HEK293T (cell line): Measurements from ENCODE around the gene TBC1D22A.

Experiments used
- CTCF ChIA-PET: fragments of 350-600 bp; formaldehyde crosslinking; extraction: SDS; loops from one replicate; lab custom pipeline; 2021; ENCODE audit warnings: antibody characterized with exemption, inconsistent platforms; lab: Yijun Ruan, JAX
- POLR2A ChIA-PET: fragments of 350-600 bp; formaldehyde crosslinking; extraction: SDS; loops from one replicate; lab custom pipeline; 2020; ENCODE audit warnings: antibody characterized with exemption, inconsistent platforms; lab: Yijun Ruan, JAX
- DNase-seq: peaks from one replicate; pipeline ENCODE4 v3.0.0; 2012; ENCODE audit warnings: mixed read lengths; ENCODE audit errors: extremely low spot score
- ARNT ChIP-seq: fragments of 450-650 bp; IDR thresholded peaks from 2 replicates; pipeline ENCODE4 v1.6.1; 2017; ENCODE audit warnings: mild to moderate bottlenecking
- BHLHE40 ChIP-seq: fragments of 450-650 bp; IDR thresholded peaks from 2 replicates; pipeline ENCODE4 v1.6.1; 2016; ENCODE audit warnings: mild to moderate bottlenecking, moderate library complexity, borderline replicate concordance
- CTBP1 ChIP-seq: fragments of 450-650 bp; IDR thresholded peaks from 2 replicates; pipeline ENCODE4 v1.6.1; 2016; ENCODE audit warnings: borderline replicate concordance
- ELF4 ChIP-seq: fragments of 450-650 bp; IDR thresholded peaks from 2 replicates; pipeline ENCODE4 v1.6.1; 2017; ENCODE audit warnings: antibody characterized with exemption
- FOXA1 ChIP-seq: fragments of 450-650 bp; IDR thresholded peaks from 2 replicates; pipeline ENCODE4 v1.6.1; 2016; ENCODE audit warnings: mild to moderate bottlenecking
- FOXK2 ChIP-seq: fragments of 450-650 bp; IDR thresholded peaks from 2 replicates; pipeline ENCODE4 v1.6.1; 2016; ENCODE audit warnings: mild to moderate bottlenecking
- FOXM1 ChIP-seq: fragments of 450-650 bp; IDR thresholded peaks from 2 replicates; pipeline ENCODE4 v1.6.1; 2017; ENCODE audit warnings: mild to moderate bottlenecking, borderline replicate concordance
- HDGF ChIP-seq: fragments of 450-650 bp; IDR thresholded peaks from 2 replicates; pipeline ENCODE4 v1.6.1; 2017; ENCODE audit warnings: antibody characterized with exemption, borderline replicate concordance
- L3MBTL2 ChIP-seq: fragments of 450-650 bp; conservative IDR thresholded peaks from 2 replicates; pipeline ENCODE4 v1.6.1; 2016; ENCODE audit warnings: mild to moderate bottlenecking
- LEF1 ChIP-seq: fragments of 450-650 bp; IDR thresholded peaks from 2 replicates; pipeline ENCODE4 v1.6.1; 2017; ENCODE audit warnings: mild to moderate bottlenecking, borderline replicate concordance
- NFRKB ChIP-seq: fragments of 450-650 bp; IDR thresholded peaks from 2 replicates; pipeline ENCODE4 v1.6.1; 2016; ENCODE audit warnings: mild to moderate bottlenecking, moderate library complexity
- SP1 ChIP-seq: fragments of 450-650 bp; IDR thresholded peaks from 2 replicates; pipeline ENCODE4 v1.6.1; 2017
- SUZ12 ChIP-seq: fragments of 450-650 bp; IDR thresholded peaks from 2 replicates; pipeline ENCODE4 v1.6.1; 2016; ENCODE audit warnings: mild to moderate bottlenecking
- TARDBP ChIP-seq: fragments of 450-650 bp; IDR thresholded peaks from 2 replicates; pipeline ENCODE4 v1.6.1; 2016
- ZNF384 ChIP-seq: fragments of 450-650 bp; IDR thresholded peaks from 2 replicates; pipeline ENCODE4 v1.6.1; 2016
- TF ChIP-seq, protein P1 (sequence below): fragments of 450-650 bp; IDR thresholded peaks from 2 replicates; pipeline ENCODE4 v1.6.1; 2016

TBC1D22A gene

DNA sequence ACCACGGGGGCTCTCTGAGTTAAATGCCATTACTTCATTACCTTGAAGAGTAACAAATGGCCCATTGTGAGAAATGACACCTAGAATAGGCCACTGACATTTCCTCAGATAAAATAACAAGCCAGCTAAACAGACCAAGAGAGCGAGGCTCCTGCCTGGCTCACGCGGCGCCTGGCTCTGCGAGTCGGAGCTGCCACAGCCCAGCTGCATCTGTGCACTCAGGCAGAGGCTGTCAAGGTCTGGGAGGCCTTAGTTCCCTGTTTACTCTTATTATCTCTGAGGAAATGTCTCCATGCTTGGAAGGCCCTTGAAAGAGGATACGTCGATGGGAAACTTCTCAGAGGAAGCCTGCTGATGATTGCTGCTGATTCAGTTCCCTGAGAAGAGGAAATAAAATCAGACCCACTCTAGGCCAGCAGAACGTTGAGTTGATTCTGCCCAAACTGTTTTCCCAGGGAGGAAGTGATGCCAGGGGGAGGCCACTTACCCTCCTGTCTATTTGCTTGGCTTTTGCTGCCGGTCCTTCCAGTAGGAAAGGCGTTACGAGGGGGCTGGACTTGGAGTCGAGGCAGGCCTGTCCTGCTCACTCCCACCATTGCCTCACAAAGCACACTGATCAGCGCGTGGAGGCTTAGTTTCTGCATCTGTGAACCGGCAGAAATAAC is 208.8 kb downstream of the TBC1D22A start:
- CTCF ChIA-PET, result no interaction called here
- POLR2A ChIA-PET, result no interaction called here
- no peak for DNase-seq
- TF ChIP-seq, protein P1, sequence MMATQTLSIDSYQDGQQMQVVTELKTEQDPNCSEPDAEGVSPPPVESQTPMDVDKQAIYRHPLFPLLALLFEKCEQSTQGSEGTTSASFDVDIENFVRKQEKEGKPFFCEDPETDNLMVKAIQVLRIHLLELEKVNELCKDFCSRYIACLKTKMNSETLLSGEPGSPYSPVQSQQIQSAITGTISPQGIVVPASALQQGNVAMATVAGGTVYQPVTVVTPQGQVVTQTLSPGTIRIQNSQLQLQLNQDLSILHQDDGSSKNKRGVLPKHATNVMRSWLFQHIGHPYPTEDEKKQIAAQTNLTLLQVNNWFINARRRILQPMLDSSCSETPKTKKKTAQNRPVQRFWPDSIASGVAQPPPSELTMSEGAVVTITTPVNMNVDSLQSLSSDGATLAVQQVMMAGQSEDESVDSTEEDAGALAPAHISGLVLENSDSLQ, result no peak
- TF ChIP-seq CTBP1 (no peak), HDGF (no peak), TARDBP (no peak), FOXM1 (no peak), FOXA1 (no peak)

DNA sequence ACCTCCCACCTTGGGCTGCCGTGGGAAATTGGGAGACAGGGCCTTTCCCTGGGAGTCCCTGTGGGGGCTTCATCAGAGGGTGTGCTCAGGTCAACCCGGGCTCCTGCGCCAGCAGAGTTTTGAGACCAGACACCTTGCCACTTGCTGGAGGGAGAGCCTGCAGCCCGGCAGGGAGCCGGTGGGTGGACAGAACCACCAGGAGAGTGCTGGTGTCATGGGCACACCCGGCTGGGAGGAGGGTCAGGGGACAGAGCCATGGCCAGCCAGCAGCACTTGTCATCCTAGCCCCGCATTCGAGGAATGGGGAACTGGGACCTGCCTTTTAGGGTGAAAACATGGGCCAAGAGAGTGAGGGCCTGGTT is 209.3 kb downstream of the TBC1D22A start:
- no peak for TF ChIP-seq LEF1
- TF ChIP-seq, protein P1, result no peak
- TF ChIP-seq CTBP1, result no peak
- TF ChIP-seq NFRKB, result no peak
- no peak for TF ChIP-seq TARDBP
- no peak for TF ChIP-seq SP1
- DNase-seq, result no peak
- POLR2A ChIA-PET, result no interaction called here
- CTCF ChIA-PET, result no interaction called here

DNA sequence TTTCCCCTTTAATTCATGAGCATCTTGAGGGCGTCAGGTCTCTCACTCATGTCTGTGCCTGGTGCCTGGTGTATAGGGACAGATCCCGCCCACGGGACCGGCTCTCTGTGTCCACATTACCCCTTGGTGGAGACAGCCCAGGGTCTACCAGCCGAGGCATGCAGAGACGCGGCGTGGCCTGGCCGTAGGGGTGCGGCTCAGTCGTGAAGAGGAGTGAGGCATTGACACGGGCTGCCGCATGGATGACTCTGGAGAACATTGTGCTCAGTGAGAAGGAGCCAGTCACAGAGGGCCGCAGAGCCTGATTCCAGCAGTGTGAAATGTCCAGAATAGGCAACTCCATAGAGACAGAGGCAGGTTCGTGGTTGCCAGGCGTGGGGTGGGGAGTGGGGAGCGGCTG is 209.8 kb downstream of the TBC1D22A start:
- DNase-seq, result no peak
- POLR2A ChIA-PET, result no interaction called here
- TF ChIP-seq LEF1 (no peak), TARDBP (no peak), FOXK2 (no peak), ZNF384 (no peak), ELF4 (no peak), SP1 (no peak), HDGF (no peak), CTBP1 (no peak), ARNT (no peak), NFRKB (no peak), FOXA1 (no peak), L3MBTL2 (no peak), BHLHE40 (no peak), SUZ12 (no peak), FOXM1 (no peak)
- TF ChIP-seq, protein P1, result no peak

DNA sequence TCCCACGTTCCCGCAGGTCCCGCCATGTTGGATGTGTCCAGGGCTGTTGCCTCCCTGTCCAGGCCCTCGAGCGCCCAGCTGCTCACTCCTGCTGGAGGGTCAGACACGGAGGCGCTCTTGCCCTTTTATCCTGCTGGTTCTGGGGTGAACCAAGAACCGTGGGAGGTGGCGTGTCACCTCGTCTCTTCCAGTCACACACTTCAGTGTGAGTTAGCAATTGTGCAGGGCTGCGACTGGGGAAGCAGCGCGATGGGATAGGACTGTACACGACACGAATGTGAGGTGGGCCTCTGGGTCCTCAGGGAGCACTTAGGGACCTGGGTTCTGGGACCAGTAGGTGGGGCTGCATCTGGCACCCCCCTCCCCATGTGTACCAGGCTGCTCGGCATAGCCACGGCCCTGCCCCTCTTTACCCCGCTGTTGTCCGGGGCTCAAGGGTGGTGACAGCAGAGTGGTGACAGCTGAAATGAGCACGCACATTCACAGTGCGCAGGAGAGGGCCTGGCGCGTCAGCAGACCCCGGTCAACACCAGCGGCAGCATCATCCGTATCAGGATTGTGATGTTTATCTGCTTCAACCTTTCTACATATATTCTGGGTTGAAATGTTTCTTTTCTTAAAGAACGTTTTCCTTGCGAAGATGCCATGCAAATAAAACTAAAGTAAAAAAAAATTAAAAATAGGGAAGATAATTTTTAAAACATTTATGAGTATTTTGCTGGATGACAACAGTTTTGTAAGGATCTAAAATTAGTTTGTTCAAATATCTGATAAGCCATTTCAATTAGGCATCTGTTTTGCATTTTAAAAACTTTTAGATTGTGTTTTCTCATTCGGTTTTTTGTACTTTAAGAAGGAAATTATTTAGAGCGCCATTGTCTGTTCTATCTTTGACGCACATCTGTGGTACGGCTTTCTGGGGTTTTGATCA is 210.7 kb downstream of the TBC1D22A start:
- CTCF ChIA-PET, result no interaction called here
- TF ChIP-seq BHLHE40 (no peak), FOXA1 (no peak), SUZ12 (no peak), TARDBP (no peak), NFRKB (no peak), ARNT (no peak), ZNF384 (no peak), L3MBTL2 (no peak), HDGF (no peak), FOXM1 (no peak)
- TF ChIP-seq, protein P1, result no peak
- POLR2A ChIA-PET, result no interaction called here
- DNase-seq, result no peak

More for the DNA sequence above, 209.8 kb downstream of the TBC1D22A start:
- CTCF ChIA-PET, result no interaction called here

DNA sequence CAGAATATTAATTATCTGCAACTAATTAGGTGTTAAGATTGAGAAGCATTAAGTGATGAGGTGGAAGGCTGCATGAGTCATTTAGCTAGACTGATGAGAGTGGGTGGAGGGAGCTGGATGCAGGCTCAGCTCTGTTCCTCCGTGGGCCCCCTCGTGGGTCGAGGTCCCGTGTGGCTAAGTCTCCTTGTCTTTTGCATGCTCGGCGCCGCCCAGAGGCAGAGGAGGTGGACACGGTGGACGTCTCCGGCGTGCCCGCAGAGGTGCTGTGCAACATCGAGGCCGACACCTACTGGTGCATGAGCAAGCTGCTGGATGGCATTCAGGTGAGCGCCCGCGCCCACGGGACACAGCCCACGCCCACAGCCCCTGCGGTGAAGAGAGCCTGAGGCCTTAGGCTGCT is 211.6 kb downstream of the TBC1D22A start:
- TF ChIP-seq, protein P1, result no peak
- TF ChIP-seq NFRKB (no peak), FOXA1 (no peak), FOXM1 (no peak), ZNF384 (no peak), HDGF (no peak), TARDBP (no peak), BHLHE40 (no peak), ELF4 (no peak), CTBP1 (no peak), SP1 (no peak)
- CTCF ChIA-PET, result no interaction called here
- POLR2A ChIA-PET, result no interaction called here
- no peak for DNase-seq
